Measurements from ENCODE around the gene HNRNPCL2.
"Not testable (repeated sequence)": the region's sequence is repeated elsewhere in the genome, so short reads cannot be mapped to it uniquely, and the experiment has no call there.

HNRNPCL2 gene

GRCh38 chr1:13116754-13117153 lies at the start of gene HNRNPCL2:
Gene HNRNPCL2 (minus strand): TSS chr1:13116854. CDS start chr1:13116400, 454 bp downstream.
- not testable (repeated sequence) for H3K4me1 Mint-ChIP-seq; H3K36me3 Mint-ChIP-seq (ENCODE audit: insufficient read depth); H3K27ac Mint-ChIP-seq (ENCODE audit: low read depth); H3K9me3 Mint-ChIP-seq; DNase-seq (ENCODE audit: low spot score in 2 of 2); H3K4me3 Mint-ChIP-seq; H3K27me3 Mint-ChIP-seq; ATAC-seq (replicated peaks; ENCODE audit: extremely low read depth, poor library complexity, severe bottlenecking)

- not testable (repeated sequence) for H3K4me3 Mint-ChIP-seq; H3K4me1 Mint-ChIP-seq; H3K9me3 Mint-ChIP-seq; ATAC-seq (replicated peaks; ENCODE audit: extremely low read depth, poor library complexity, severe bottlenecking); H3K36me3 Mint-ChIP-seq (ENCODE audit: insufficient read depth); H3K27me3 Mint-ChIP-seq; DNase-seq (ENCODE audit: low spot score in 2 of 2); H3K27ac Mint-ChIP-seq (ENCODE audit: low read depth)
These were observed 48.9 kb upstream of the HNRNPCL2 start, which contains the start of gene HNRNPCL4 for GRCh38 chr1:13165531-13165930. Gene HNRNPCL4 (minus strand): TSS chr1:13165631. CDS start chr1:13165467, 164 bp downstream.

DNA sequence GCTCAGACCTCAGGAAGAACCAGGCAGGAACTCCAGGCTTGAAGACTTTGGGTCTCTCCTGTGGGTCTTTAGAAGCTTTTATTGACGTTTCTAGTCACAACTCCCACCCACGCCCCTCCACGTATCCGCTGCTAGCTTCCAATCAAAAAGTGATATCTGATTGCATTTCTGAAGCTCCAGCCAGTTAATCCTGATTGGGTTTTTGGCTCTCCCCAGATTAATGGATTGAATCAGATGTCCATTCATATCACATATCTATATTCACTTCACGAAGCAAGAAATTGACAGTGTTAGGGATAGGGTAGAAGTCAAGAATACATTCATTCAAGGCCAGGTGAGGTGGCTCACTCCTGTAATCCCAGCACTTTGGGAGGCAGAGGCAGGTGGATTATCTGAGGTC lies 39.3 kb upstream of the HNRNPCL2 start, which contains the start of gene PRAMEF26:
PRAMEF26 (minus strand) TSS at position 101 of the 400 bp plus-strand sequence. CDS start 2,914 bp downstream, outside the sequence.
- H3K4me1 Mint-ChIP-seq, H3K9me3 Mint-ChIP-seq: not testable (repeated sequence)

GRCh38 chr1:13070474-13070873 lies 46.2 kb downstream of the HNRNPCL2 start, which contains the start of gene PRAMEF25:
Gene PRAMEF25 (plus strand): TSS chr1:13070774. CDS start chr1:13073694, 2,920 bp downstream.
- H3K27ac Mint-ChIP-seq (ENCODE audit: low read depth); H3K27me3 Mint-ChIP-seq; H3K4me3 Mint-ChIP-seq; ATAC-seq (replicated peaks; ENCODE audit: extremely low read depth, poor library complexity, severe bottlenecking); H3K9me3 Mint-ChIP-seq; H3K36me3 Mint-ChIP-seq (ENCODE audit: insufficient read depth); H3K4me1 Mint-ChIP-seq; DNase-seq (ENCODE audit: low spot score in 2 of 2): not testable (repeated sequence)

More for the DNA sequence above, 39.3 kb upstream of the HNRNPCL2 start, which contains the start of gene PRAMEF26:
- not testable (repeated sequence) for H3K27ac Mint-ChIP-seq (ENCODE audit: low read depth); H3K36me3 Mint-ChIP-seq (ENCODE audit: insufficient read depth); H3K4me3 Mint-ChIP-seq; H3K27me3 Mint-ChIP-seq; ATAC-seq (replicated peaks; ENCODE audit: extremely low read depth, poor library complexity, severe bottlenecking); DNase-seq (ENCODE audit: low spot score in 2 of 2)
